Measurements from ENCODE around the gene AKAP17A.
"Not testable (repeated sequence)": the region's sequence is repeated elsewhere in the genome, so short reads cannot be mapped to it uniquely, and the experiment has no call there.

AKAP17A gene

GRCh38 chrX:1591102-1591862 lies at the start of gene AKAP17A:
Gene AKAP17A, plus strand, starts transcription at chrX:1591604. Its CDS starts 1,859 bp downstream, at chrX:1593463.
- peak; percentile 98 for DNase-seq (ENCODE audit: low read depth)

DNA sequence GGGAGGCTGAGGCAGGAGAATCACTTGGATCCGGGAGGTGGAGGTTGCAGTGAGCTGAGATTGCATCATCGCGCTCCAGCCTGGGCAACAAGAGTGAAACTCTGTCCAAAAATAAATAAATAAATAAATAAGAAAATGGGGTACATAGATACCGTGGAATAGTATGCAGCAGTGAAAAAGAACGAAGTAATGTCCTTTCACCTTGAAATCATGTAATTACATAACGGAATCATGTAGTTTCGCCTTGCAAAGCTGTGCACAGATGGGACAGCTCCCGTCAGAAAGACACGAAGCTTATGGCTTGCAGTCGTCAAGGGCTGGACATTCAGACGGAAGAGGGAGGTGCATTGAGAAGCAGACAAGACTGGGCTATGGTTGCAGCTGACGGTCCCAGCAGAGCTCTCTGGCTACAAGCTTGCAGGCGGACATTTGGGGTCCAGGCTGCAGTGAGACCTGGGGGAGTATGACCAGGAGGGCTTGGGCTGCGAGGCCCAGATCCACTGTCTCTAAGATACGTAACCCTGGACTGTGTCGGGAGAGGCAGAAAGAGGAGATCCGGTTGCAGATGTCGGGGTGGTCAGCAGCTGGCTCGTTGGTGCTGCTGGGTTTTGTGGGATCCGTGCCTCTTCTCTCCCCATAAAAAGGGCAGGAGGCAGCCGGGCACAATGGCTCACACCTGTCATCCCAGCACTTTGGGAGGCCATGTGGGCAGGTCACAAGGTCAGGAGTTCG lies 48.2 kb upstream of the AKAP17A start:
- no peak for DNase-seq (ENCODE audit: low read depth)

GRCh38 chrX:1545776-1546408 lies 45.5 kb upstream of the AKAP17A start:
- DNase-seq (ENCODE audit: low read depth): no peak

DNA sequence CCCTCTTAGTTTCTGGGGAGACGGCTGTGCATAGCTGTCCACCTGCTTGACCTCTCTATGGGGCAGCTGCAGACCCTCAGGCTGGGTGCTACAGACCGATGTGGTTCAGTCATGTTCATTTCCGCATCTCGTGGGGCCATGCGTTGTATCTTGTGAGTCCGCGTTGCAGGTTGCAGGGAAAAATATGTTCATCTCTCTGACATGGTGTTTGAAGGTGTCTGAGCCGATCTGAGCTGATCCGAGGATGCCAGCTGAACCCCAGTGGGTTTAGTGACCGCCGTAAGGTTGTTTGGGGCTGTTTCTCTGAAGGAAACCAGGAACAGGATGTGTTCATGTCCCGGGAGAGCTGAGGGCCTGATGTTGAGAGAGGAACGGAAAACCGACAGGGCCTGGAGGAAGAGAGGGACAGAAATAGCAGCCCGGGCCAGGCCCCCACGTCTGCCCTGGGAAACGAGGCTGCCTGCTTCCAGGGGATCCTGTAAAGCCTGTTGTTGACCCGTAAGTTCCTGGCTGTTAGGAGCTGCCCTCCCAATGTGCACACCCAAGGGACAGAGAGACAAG lies 44.6 kb upstream of the AKAP17A start:
- no peak for DNase-seq (ENCODE audit: low read depth)

GRCh38 chrX:1551959-1552546 lies 39.4 kb upstream of the AKAP17A start:
- DNase-seq (ENCODE audit: low read depth): no peak

GRCh38 chrX:1554469-1555210 lies 36.8 kb upstream of the AKAP17A start:
- no peak for DNase-seq (ENCODE audit: low read depth)

GRCh38 chrX:1555370-1555769 lies 36.0 kb upstream of the AKAP17A start:
- DNase-seq (ENCODE audit: low read depth): no peak

GRCh38 chrX:1557442-1557841 lies 34.0 kb upstream of the AKAP17A start:
- not testable (repeated sequence) for DNase-seq (ENCODE audit: low read depth)

GRCh38 chrX:1558761-1559468 lies 32.5 kb upstream of the AKAP17A start:
- DNase-seq (ENCODE audit: low read depth): no peak

- no peak for DNase-seq (ENCODE audit: low read depth)
These were observed 30.2 kb upstream of the AKAP17A start for GRCh38 chrX:1561164-1561563.

- not testable (repeated sequence) for DNase-seq (ENCODE audit: low read depth)
These were observed 27.3 kb upstream of the AKAP17A start for GRCh38 chrX:1564077-1564476.

- DNase-seq (ENCODE audit: low read depth): no peak
These were observed 26.4 kb upstream of the AKAP17A start for GRCh38 chrX:1564750-1565683.

GRCh38 chrX:1574181-1574580 lies 17.2 kb upstream of the AKAP17A start:
- DNase-seq (ENCODE audit: low read depth): not testable (repeated sequence)

DNA sequence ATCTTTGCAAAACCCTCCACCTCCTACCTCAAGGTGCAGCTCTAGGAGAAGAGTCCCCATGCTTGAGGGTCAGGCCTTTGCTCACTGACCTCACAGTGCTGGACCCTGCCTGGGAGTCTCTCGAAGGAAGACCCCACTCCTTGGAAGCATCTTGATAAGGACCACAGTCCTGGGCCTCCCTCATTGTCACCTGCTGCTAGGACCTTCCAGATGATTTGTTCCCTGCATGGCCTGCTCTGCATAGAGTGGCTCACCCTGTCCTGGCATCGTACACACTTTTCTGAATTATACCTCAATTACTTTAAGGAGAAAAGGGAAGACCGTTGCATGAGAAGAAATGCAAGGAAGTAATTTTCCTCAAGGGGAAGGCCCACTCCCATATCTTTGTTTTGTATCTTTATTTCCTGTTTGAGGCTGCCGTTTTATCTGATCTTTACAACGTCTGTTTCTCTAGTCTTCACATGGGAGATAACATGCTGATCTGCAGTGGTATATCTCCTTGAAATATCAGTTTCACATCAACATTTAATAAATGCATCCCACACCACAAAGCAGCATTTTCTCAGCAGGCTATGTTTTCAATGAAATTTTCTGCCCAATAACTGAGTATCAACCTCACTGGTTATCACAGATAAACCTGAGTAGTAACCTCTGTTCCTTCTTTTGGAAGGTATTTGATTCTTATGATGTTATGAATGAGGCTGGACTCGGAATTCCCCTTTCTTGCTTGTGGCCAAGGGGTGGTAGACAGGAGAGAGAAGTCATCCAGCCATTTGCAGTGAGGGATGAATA lies 15.0 kb upstream of the AKAP17A start:
- no peak for DNase-seq (ENCODE audit: low read depth)

- DNase-seq (ENCODE audit: low read depth): no peak
These were observed 13.6 kb upstream of the AKAP17A start for GRCh38 chrX:1577845-1578244.

DNA sequence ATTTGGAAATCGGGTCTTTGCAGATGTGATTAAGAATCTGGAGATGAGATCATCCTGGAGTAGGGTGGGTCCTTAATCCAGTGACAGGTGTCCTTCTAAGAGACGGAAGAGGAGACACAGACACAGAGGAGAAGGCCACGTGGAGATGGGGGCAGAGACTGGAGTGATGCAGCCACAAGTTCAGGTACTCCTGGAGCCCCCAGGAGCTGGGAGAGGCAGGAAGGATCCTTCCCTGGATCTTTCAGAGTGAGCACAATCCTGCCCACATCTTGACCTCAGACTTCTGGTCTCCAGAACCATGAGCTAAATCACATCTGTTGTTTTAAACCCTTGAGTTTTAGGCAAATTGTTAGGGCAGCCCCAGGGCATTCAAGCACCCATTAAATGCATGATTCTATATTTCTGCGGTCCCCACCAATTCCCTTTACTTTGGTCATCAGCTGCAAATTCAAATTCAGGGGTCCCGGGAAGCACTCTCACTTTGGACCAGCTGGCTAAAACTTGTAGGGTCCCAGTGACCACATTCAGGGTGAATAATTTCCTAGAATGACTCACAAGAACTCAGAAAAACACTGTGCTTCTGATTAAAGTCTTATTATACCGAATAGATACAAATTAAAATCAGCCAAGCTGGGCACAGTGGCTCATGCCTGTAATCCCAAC lies 12.8 kb upstream of the AKAP17A start:
- no peak for DNase-seq (ENCODE audit: low read depth)

DNA sequence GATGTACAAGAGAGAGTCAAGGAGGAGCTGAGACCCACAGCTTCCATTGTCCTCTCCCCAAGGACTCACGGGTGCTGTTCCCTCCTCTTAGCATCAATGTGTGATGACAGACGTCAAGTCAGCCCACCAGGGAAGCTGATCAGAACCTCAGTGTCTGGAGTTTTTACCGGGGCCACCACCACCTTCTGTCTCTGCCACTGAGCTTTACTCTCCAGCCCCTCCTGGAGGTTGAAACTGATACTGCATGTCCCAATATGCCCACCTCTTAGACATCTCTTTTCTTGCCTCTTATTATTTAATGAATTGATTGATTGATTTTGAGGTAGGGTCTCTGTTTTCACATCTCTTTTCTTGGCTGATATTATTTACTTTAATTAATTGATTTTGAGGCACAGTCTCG lies 10.3 kb upstream of the AKAP17A start:
- DNase-seq (ENCODE audit: low read depth): peak; percentile 61

DNA sequence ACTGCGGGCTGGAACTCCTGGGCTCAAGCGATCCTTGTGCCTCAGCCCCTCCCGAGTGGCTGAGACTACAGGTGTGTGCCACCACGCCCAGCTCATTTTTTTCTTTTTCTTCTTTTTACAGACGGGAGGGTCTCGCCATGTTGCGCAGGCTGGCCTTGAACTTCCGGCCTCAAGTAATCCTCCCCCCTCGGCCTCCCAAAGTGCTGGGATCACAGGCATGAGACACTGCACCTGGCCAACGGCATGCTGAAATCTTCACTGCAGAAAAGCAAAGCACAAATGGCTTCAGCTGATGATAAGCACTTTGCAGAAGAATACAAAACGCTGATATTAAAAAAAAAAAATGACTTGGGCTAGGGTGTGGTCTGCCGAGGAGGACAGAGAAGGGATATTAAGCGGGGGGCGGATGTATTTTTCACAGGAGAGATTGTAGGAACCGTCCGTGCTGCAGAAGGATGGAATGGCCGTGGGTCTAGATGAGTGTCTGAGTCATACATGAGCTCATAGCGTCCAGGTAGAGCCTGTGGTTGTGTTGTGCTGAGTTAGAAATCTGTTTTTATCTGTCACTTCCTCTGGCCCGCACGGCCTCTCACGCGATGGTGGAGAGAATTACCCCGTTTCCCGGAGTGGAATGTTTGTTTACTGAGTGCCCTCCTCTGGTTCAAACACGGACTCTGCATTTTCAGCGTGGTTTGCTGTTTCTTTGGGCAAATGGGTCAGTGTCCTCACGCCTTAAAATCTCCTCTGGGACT lies 8.5 kb upstream of the AKAP17A start:
- DNase-seq (ENCODE audit: low read depth): peak; percentile 35

All from stimulated activated CD8-positive, alpha-beta memory T cell treated with anti-CD3 and anti-CD28 coated beads, Interleukin-4, amount 100 ng/mL, for 24 hours (primary cell).